Thyroid gland (tissue), 4 donors: ENCODE measurements around the gene BRDT.

Experiments
- CTCF ChIP-seq, 6 experiments: fragments of 200-600 bp in 3 of 6; fragments of 450-650 bp in 3 of 6; sonication (generic) in 3 of 6; IDR thresholded peaks; one replicate each; pipeline ENCODE4 v1.5.1; 2016 to 2019; ENCODE audit warnings: antibody characterized with exemption in 6 of 6, mild to moderate bottlenecking in 2 of 6, inconsistent platforms in 1 of 6, moderate library complexity in 1 of 6
- POLR2A ChIP-seq, 2 donors: fragments of 450-650 bp; IDR thresholded peaks; one replicate each; pipeline ENCODE4 v1.6.1; 2017; ENCODE audit warnings: antibody characterized with exemption in 2 of 2, mild to moderate bottlenecking in 2 of 2, moderate library complexity in 1 of 2

DNA sequence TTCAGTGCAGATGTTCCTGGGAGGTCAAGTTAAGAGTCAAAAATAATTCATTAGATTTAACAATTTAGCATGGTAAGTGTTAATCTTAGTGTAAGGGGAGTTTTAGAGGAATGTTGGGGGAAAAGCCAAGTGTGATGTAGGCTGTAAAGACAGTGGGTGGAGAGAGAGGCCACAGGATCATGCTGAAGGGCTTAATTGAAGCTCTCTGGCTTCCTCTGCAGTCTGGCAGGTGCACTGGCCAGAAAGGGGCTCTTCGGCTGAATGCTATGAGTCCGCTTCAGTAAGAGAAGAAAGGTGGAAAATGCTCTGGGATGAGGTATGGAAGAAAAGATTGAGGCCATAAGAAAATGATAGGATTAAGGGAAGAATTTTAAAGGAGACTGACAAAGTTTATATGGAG lies 3.0 kb downstream of the BRDT start:
- TF ChIP-seq POLR2A (IDR thresholded peaks at IDR 0.05) (no peak), CTCF (IDR thresholded peaks at IDR 0.05) (no peak)
